GM13977 (cell line): ENCODE measurements around the gene TMEM270.

Source experiments
- DNase-seq: peaks from one replicate; pipeline ENCODE4 v3.0.0; 2012; ENCODE audit warnings: low spot score
- CTCF ChIP-seq: IDR thresholded peaks from 2 replicates; pipeline ENCODE4 v1.5.1; 2012; ENCODE audit warnings: mild to moderate bottlenecking, control low read depth; ENCODE audit not compliant: insufficient read depth; ENCODE audit errors: extremely low read depth, missing control alignments
- in situ Hi-C: fragments of 300-500 bp; cut with MboI; formaldehyde crosslinking; loops from one replicate; pipeline ENCODE4 v1.12.0; 2022; ENCODE audit warnings: low sequenced_read_pairs, low pct_unique_long_range_greater_than_20kb, mixed read lengths, inconsistent platforms; ENCODE audit not compliant: unreplicated experiment

TMEM270 gene

DNA sequence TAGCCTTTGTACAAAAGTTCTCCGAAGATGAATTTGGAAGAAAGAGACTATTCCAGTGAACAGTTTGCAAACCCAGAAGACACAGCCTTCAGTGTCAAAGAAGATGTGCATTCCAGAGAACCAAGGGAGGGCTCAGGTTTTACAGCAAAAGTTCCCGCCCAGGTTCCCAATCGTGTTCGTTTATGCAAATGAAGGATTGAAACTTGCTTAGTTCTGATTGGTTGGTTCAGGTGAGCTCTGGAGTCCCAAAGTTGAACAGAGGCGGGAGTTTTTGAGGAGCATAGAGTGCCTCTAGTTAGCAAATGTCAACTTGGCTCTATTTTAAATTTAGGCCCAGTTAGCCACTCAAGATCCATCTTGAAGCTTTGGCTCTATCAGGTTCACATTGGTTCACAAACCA, 51.3 kb downstream of the TMEM270 start:
- no peak for TF ChIP-seq CTCF
- peak; percentile 2 for DNase-seq
- in situ Hi-C loops, result no loop called here
